GM19035 (cell line): Measurements from ENCODE around the gene METAP1.
A peak's percentile ranks its signal among the peaks of the same experiment; 100 is the strongest.
"Not testable (repeated sequence)": the region's sequence is repeated elsewhere in the genome, so short reads cannot be mapped to it uniquely, and the experiment has no call there.

Experiments used
- ATAC-seq: cut with Tn5 transposase; IDR thresholded peaks from one replicate; pipeline ENCODE4 v1.9.1; 2021; ENCODE audit not compliant: unreplicated experiment

Gene METAP1

GRCh38 chr4:99054428-99054994 is 59.0 kb downstream of the METAP1 start:
- peak; percentile 42 for ATAC-seq

GRCh38 chr4:99058228-99058627 is 62.7 kb downstream of the METAP1 start:
- no peak for ATAC-seq

DNA sequence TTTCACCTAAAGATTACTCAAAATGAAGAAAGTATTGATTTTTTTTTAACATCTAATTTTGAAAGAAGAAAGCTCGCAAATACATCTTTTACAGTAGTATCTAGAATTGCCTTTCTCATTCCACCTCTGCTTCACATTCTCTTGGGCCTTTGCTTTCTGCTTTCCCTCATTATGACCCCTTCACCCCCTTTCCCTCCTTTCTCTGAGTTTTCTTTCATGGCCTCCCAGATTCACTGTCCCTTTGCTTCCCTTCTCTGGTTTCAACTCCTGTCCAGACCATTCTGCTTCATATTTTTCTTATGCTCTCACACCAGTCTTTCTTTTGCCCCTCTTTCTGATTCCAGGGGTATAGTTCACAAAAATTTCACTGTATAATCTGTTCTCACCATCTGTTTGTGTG is 64.0 kb downstream of the METAP1 start:
- ATAC-seq: no peak

DNA sequence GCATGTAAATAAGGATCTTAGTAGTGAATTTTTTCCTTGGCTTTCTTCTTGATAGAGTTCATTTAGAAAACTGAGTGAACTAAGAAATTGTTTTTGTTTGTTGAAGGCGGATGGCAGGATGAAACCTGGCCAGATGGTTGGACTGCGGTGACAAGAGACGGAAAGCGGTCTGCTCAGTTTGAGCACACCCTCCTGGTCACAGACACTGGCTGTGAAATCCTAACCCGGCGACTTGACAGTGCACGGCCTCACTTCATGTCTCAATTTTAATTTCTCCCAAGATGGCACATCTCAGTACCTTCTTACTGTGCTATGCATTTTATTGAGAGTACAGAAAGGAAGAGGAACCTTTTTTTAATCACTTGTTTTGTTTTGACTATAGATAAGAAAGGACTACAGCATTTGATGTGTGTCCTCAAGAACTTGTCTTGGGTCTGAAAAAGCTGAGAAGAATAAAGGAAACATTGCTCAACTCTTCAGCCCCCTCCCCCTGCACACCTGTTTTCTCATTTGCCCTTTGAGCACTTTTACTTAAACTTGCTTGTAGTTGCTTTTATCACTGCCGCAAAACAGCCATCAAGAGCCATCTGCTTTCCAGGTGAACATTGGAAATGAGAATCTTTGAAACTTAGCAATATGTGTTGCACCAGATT is 65.7 kb downstream of the METAP1 start:
- ATAC-seq: no peak

DNA sequence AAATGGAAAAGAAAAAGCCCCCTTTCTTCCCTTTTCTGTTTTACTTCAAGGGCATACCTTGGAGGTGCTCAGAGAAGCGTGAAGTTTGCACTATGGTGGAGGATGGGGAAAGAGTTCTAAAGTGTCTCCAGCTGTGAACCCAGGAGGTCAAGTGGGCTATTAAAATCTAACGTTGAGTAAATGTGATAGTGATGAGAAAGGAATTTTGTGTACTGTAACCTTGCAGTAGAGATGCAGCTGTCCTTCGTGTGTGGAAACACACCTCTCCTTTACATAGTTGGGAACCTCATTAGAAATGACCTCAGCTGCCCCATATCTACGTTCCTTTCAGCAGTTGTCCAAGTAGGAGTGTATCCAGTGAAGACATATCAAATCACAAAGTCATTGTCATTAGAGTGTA is 66.6 kb downstream of the METAP1 start:
- ATAC-seq: no peak

DNA sequence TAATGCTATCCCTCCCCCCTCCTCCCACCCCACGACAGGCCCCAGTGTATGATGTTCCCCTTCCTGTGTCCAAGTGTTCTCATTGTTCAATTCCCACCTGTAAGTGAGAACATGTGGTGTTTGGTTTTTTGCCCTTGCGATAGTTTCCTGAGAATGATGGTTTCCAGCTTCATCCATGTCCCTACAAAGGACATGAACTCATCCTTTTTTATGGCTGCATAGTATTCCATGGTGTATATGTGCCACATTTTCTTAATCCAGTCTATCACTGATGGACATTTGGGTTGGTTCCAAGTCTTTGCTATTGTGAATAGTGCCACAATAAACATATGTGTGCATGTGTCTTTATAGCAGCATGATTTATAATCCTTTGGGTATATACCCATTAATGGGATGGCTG is 70.0 kb downstream of the METAP1 start:
- not testable (repeated sequence) for ATAC-seq

DNA sequence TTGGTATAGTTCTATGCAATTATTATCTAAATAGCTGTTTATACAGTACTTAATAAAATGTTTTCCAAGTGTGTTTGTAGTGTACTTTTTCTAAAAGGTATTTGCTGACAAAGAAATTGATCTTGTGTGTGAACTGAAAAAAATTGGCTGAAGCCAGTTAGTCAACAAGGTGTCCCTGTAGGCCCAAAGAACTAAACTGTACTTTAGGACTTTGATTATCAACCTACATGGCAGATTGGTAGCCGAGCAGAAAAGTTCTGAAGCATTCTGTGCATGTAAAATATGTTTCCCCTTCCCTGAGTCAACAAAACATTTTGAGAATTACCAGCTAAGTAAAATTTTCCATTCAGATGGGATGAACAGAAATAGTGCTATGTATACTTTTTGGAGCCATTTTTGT is 72.1 kb downstream of the METAP1 start:
- no peak for ATAC-seq

DNA sequence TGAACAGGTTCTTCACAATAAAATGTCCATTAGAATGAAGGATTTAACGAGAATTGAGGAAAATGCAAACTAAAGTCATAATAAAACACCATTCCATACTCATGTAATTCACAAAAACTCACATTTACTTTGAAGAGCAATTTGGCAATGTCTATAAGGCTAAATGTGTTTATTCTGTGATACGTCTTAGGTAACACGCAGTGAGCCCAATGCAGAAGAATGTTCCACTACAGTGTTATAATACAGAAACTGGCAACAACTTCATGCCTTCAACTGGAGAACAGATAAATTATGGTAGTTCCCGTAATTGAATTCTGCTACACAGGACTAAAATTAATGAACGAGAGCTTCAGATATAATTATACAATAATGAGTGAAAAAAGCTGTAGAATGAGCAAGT is 75.6 kb downstream of the METAP1 start:
- ATAC-seq: no peak

GRCh38 chr4:99074816-99075215 is 79.3 kb downstream of the METAP1 start:
- no peak for ATAC-seq

DNA sequence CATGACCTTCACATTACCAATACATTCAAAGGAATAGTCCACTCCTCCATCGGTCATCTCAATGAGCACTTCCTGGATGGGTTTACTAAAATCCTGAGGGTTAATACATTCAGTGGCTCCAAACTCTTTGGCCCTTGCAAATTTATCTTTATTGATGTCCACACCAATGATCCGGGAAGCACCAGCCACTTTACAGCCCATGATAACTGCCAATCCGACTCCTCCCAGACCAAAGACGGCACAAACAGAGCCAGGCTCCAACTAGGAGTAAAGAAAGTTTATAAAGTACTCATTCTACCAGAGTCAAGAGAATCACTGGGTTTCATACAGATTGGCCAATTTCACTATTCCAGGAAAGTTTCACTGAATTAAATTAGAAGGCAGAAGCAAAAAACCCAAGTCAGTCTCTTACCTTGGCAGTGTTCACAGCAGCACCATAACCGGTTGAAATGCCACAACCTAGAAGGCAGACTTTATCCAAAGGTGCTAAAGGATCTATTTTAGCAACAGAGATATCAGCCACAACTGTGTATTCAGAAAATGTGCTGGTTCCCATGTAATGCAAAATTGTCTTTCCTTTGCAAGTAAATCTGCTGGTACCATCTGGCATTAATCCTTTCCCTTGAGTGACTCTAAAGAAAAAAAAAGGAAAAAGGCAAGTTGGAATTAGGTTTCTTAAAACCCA is 80.9 kb downstream of the METAP1 start:
- no peak for ATAC-seq

DNA sequence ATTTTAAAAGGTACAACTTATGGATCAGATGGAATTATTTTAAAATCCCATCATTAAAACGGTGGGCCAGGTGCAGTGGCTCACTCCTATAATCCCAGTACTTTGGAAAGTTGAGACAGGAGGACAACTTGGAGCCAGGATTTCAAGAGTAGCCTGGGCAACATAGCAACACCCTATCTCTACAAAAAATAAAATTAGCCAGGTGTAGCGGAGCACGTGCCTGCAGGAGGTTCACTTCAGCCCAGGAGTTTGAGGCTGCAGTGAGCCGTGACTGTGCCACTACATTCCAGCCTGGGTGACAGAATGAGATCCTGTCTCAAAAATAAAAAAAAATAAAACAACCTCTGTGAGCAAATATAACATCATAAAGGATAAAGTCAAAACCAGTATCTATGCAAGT is 81.7 kb downstream of the METAP1 start:
- no peak for ATAC-seq

DNA sequence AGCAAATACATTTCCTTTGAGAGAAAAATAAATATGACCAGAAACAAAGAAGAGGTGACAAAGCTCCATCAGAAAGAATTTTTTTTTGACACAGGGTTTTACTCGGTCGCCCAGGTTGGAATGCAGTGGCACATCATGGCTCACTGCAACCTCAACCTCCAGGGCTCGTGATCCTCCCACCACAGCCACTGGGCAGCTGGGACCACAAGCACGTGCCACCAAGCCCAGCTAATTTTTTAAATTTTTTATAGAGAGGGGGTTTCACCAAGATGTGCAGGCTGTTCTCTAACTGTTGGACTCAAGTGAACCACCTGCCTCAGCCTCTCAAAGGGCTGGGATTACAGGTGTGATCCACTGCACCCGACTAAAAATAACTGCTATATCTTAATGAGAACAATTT is 82.8 kb downstream of the METAP1 start:
- no peak for ATAC-seq

DNA sequence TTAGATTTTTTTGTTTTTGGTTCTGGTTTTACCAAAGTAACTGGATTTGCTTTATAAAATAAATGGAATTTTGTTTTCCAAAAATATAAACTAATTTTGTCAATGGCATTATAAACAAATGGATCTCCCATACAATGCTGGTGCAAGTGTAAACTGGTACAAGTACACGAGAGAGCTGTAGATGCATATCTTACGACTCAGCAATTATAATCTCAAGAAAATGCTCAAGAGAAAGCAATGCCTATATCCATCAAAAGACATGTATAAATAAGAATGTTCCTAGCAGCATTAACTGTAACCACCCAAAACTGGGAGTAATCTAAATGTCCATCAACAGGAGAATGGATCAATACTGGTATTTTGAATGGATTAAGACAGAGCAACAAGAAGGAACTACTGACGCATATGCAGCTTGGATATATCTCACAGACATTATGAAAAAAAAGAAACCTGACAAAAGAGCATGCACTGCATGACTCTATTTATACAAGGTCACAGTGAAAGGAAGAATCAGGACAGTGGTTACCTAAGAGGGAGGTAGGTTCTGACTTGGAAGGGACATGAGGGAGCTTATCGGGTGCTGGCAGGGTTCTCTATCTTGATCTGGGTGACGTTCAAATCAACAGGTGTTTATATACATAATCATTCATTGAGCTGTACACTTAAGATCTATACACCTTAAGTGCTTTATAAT is 83.6 kb downstream of the METAP1 start:
- no peak for ATAC-seq

GRCh38 chr4:99079625-99080295 is 84.2 kb downstream of the METAP1 start:
- ATAC-seq: no peak

DNA sequence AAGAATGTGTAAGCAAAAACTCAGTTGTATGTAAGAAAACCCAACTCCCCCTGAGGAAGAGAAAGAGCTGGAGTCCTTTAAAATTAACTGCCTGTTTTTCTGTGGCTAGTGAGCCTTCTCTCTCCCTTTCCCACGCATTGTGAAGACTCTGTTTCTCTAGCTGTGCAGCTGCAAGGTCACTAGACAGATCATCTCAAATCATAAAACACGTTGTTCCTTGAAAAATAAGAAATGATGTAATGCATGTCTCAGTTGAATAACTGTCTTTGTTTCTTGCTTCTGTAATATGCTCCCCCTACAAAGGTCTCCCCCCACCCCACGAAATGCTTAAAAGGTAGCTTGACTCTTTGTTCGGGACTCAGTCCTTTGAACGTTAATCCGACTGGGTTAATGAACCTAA is 85.3 kb downstream of the METAP1 start:
- ATAC-seq: not testable (repeated sequence)

DNA sequence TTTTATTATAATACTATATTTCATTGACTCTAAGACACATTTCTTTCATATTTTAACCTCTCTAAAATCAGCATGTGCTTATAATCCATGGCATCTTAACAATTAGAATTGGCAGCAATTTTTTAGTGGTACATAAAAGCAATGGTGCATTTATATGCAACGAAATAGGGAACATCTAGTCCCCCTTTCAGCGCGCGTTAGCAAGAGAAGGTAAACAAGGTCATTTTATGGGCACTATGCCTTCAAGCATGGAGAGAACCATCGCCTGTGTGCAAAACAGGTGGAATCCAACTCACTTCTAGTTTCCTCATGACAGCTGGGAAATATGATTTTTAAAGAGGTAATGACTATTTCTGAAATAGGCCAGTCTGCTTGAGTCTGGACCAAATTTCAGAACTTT is 86.7 kb downstream of the METAP1 start:
- ATAC-seq: no peak

GRCh38 chr4:99084595-99084994 is 89.1 kb downstream of the METAP1 start:
- no peak for ATAC-seq

- ATAC-seq: peak; percentile 28
Observed at GRCh38 chr4:99088023-99088449, 92.5 kb downstream of the METAP1 start.

- ATAC-seq: peak; percentile 93
Observed at GRCh38 chr4:99088481-99089365, 93.2 kb downstream of the METAP1 start, which contains the start of gene ADH5. Gene ADH5 (minus strand): TSS chr4:99088788. CDS start chr4:99088700, 88 bp downstream.
